K562 (cell line): ENCODE results near the gene ERGIC3. TPM values are rescaled to one million over a fixed set of nuclear protein-coding genes. Genes with fewer than 3 reads are reported as not detected.
A peak's percentile ranks its signal among the peaks of the same experiment; 100 is the strongest.

ENCODE experiments used
- ARHGAP35 ChIP-seq: fragments of 450-650 bp; IDR thresholded peaks from 2 replicates; pipeline ENCODE4 v1.6.1; 2018; ENCODE audit not compliant: partially characterized antibody
- ARID3A ChIP-seq: IDR thresholded peaks from 2 replicates; pipeline ENCODE4 v1.6.1; 2012; ENCODE audit warnings: low read depth, low read length, improper control_type of control experiment, borderline replicate concordance
- CBFA2T2 ChIP-seq: fragments of 450-650 bp; conservative IDR thresholded peaks from 2 replicates; pipeline ENCODE4 v1.6.1; 2017; ENCODE audit warnings: mild to moderate bottlenecking
- EWSR1 ChIP-seq: fragments of 450-650 bp; IDR thresholded peaks from 2 replicates; pipeline ENCODE4 v1.6.1; 2018; ENCODE audit warnings: borderline replicate concordance, mild to moderate bottlenecking, low read depth, moderate library complexity; ENCODE audit not compliant: partially characterized antibody
- GTF2F1 ChIP-seq: IDR thresholded peaks from 2 replicates; pipeline ENCODE4 v1.6.1; 2011; ENCODE audit warnings: low read depth, low read length, improper control_type of control experiment
- HES1 ChIP-seq: fragments of 450-650 bp; IDR thresholded peaks from 2 replicates; pipeline ENCODE4 v1.6.1; 2016; ENCODE audit warnings: low read depth, mild to moderate bottlenecking, moderate library complexity
- HMBOX1 ChIP-seq: sonication (generic); IDR thresholded peaks from 2 replicates; pipeline ENCODE4 v1.6.1; 2016
- IRF1 ChIP-seq: sonication (generic); formaldehyde crosslinking; IDR thresholded peaks from 2 replicates; pipeline ENCODE4 v1.8.0; 2022; ENCODE audit warnings: missing genetic modification reagents, mild to moderate bottlenecking, borderline replicate concordance
- MCM2 ChIP-seq: fragments of 450-650 bp; IDR thresholded peaks from 2 replicates; pipeline ENCODE4 v1.6.1; 2017; ENCODE audit warnings: low read depth, mild to moderate bottlenecking
- NFYB ChIP-seq: IDR thresholded peaks from 2 replicates; pipeline ENCODE4 v1.6.1; 2011; ENCODE audit warnings: mild to moderate bottlenecking, moderate library complexity; ENCODE audit not compliant: insufficient read length; ENCODE audit errors: extremely low read depth
- PYGO2 ChIP-seq: fragments of 450-650 bp; IDR thresholded peaks from 2 replicates; pipeline ENCODE4 v1.6.1; 2016; ENCODE audit warnings: mild to moderate bottlenecking, missing genetic modification characterization, moderate library complexity, missing compliant biosample characterization
- TAF9B ChIP-seq: fragments of 450-650 bp; IDR thresholded peaks from 2 replicates; pipeline ENCODE4 v1.6.1; 2018; ENCODE audit warnings: mild to moderate bottlenecking; ENCODE audit not compliant: partially characterized antibody
- ZNF407 ChIP-seq: fragments of 450-650 bp; IDR thresholded peaks from 2 replicates; pipeline ENCODE4 v1.6.1; 2016; ENCODE audit warnings: low read depth
- polyA plus RNA-seq, 8 experiments: library from polyadenylated mRNA; depleted of rRNA in 4 of 8; stranded (reverse) in 5 of 8; unstranded in 3 of 8; fragments of >200 nt; fragmentation: Nextera tagmentation in 2 of 8; fragmentation: Illumina TruSeq in 1 of 8; extraction: Ambion mirVana in 2 of 8; extraction: Trizol in 1 of 8; gene quantifications; 2 replicates each; pipeline versions ENCODE4 v1.2.1 to v1.2.3, GENCODE V29; 2011 to 2014; ENCODE audit warnings: inconsistent platforms in 1 of 8, missing spikeins in 1 of 8
- total RNA-seq, 7 experiments: library from RNA; depleted of rRNA in 6 of 7; stranded (reverse); fragments of >200 nt in 6 of 7; fragmentation: Illumina TruSeq in 2 of 7; extraction: Trizol in 2 of 7; gene quantifications; 2 replicates each; pipeline versions ENCODE4 v1.2.1 to v1.2.3, GENCODE V29; 2011 to 2021; ENCODE audit warnings: low replicate concordance in 1 of 7

The ERGIC3 gene
- total and polyA plus RNA-seq, 9 of the 15 experiments (the other 6 are each of a cell fraction or from before 2014, with no cell fraction given) = 121 to 278 (median 184) TPM

- TF ChIP-seq NFYB (no peak), TAF9B (peak; percentile 33), HES1 (no peak), ZNF407 (no peak), EWSR1 (no peak), ARHGAP35 (no peak), MCM2 (no peak), GTF2F1 (no peak), ARID3A (no peak), PYGO2 (no peak), IRF1 (CRISPR knock-in tag) (no peak), CBFA2T2 (no peak), HMBOX1 (no peak)
Measured at GRCh38 chr20:35541783-35542662, at the start of gene ERGIC3 (continued).
